Stimulated activated CD4-positive, alpha-beta T cell treated with anti-CD3 and anti-CD28 coated beads, Interleukin-4, amount 100 ng/mL, for 1 hour (primary cell): ENCODE results near the gene LDB2.

Experiments used
- DNase-seq: peaks from one replicate; pipeline ENCODE4 v3.0.0-alpha.2; 2020

Gene LDB2

GRCh38 chr4:16801356-16801755, 97.1 kb downstream of the LDB2 start:
- no peak for DNase-seq

- DNase-seq, result no peak
These were observed 103.5 kb downstream of the LDB2 start for GRCh38 chr4:16794816-16795445.

- no peak for DNase-seq
These were observed 107.0 kb downstream of the LDB2 start for GRCh38 chr4:16791460-16791859.

- no peak for DNase-seq
These were observed 107.9 kb downstream of the LDB2 start for GRCh38 chr4:16790508-16790907.

GRCh38 chr4:16788868-16789267, 109.6 kb downstream of the LDB2 start:
- no peak for DNase-seq

- no peak for DNase-seq
These were observed 112.5 kb downstream of the LDB2 start for GRCh38 chr4:16785793-16786527.

GRCh38 chr4:16783119-16783518, 115.3 kb downstream of the LDB2 start:
- no peak for DNase-seq

- no peak for DNase-seq
These were observed 119.3 kb downstream of the LDB2 start for GRCh38 chr4:16779028-16779675.

- no peak for DNase-seq
These were observed 120.7 kb downstream of the LDB2 start for GRCh38 chr4:16777726-16778125.

- DNase-seq, result no peak
These were observed 122.9 kb downstream of the LDB2 start for GRCh38 chr4:16775411-16776154.

GRCh38 chr4:16772366-16772850, 126.0 kb downstream of the LDB2 start:
- DNase-seq, result no peak

- no peak for DNase-seq
These were observed 127.6 kb downstream of the LDB2 start for GRCh38 chr4:16770710-16771285.

GRCh38 chr4:16767861-16768260, 130.6 kb downstream of the LDB2 start:
- DNase-seq, result no peak

GRCh38 chr4:16767251-16767650, 131.2 kb downstream of the LDB2 start:
- no peak for DNase-seq

- DNase-seq, result no peak
These were observed 132.9 kb downstream of the LDB2 start for GRCh38 chr4:16765546-16765945.

GRCh38 chr4:16764622-16765021, 133.8 kb downstream of the LDB2 start:
- DNase-seq, result no peak

- no peak for DNase-seq
These were observed 137.7 kb downstream of the LDB2 start for GRCh38 chr4:16760617-16761363.

- DNase-seq, result no peak
These were observed 138.4 kb downstream of the LDB2 start for GRCh38 chr4:16759931-16760582.

GRCh38 chr4:16758816-16759215, 139.6 kb downstream of the LDB2 start:
- DNase-seq, result no peak

- no peak for DNase-seq
These were observed 140.2 kb downstream of the LDB2 start for GRCh38 chr4:16758255-16758654.

GRCh38 chr4:16757080-16757521, 141.3 kb downstream of the LDB2 start:
- no peak for DNase-seq

- DNase-seq, result no peak
These were observed 144.3 kb downstream of the LDB2 start for GRCh38 chr4:16754104-16754503.
